Measurements from ENCODE around the gene SEMA7A.

Gene SEMA7A

DNA sequence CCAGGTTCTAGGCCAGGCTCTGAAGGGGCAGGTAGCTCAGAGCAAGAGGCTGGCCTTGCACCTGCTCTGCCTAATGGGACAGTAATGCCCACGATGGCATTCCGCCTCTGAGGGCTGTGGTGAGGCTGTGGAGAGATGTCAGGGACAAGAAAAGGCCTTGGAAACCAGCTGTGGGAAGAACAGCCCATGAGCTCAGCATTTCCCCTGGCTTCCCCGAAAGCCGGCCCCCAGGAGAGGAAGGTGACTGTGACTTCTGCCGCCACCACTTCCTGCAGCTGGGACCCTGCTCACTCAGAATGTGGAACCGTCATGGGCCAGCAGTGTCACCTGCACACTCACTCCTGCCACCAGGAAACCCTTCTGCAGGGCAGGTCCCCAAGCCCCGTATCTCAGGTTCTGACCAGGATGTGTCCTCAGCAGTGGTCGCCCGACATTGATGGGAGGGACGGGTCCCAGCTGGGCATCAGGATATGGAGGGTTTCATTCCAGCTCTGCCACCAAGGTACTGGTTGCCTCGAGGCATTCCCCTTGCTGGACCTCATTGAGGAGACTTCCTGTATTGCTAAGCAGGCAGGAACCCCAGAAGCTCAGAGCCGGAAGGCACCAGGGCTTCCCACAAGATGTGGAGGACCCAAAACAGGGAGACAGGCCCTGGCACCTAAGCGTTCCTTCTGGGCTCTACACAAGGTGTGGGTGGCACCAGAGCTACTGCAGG, 30.7 kb downstream of the SEMA7A start:
- Mint-ChIP-seq H3K9me3 (no peaks in the 10 kb centered on the region), H3K4me3 (peak overlapping the region; percentile 24 to 51), H3K27me3 (no peaks in the 10 kb centered on the region), H3K27ac (peak overlapping the region; percentile 81 to 90), H3K4me1 (peaks cover 93% of the 10 kb centered on the region)
- DNase-seq: peak; percentile 61 to 91
- ATAC-seq: peak; percentile 85

DNA sequence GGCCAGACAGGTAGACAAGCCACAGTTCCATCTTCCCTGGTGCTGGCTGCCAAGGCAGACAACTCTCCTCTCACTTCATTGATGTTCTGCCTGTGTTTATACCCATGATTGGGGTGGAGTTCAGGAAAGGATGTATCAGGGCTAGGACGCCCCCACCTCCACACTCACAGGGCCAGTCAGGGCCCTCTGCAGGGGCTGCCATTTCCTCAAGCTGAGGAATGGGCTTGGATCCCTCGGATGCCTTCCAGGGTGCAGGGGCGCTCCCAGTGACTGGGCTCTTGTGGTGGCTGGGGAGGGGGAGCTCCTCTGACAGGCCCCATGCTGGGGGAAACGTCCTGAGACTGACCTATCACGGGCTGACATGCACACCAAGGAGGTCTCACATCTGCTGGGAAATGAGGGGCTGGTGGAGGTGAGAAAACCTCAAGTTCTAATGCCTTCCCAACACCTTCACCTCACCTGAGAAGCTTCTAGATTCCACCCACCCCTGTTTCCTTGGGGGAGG, 31.4 kb downstream of the SEMA7A start:
- ATAC-seq: peak; percentile 27
- Mint-ChIP-seq H3K4me1 (peaks cover 94% of the 10 kb centered on the region), H3K4me3 (peak overlapping the region; percentile 24 to 51), H3K9me3 (no peaks in the 10 kb centered on the region), H3K27ac (peak overlapping the region; percentile 81 to 90), H3K27me3 (no peaks in the 10 kb centered on the region)
- DNase-seq: no peak

DNA sequence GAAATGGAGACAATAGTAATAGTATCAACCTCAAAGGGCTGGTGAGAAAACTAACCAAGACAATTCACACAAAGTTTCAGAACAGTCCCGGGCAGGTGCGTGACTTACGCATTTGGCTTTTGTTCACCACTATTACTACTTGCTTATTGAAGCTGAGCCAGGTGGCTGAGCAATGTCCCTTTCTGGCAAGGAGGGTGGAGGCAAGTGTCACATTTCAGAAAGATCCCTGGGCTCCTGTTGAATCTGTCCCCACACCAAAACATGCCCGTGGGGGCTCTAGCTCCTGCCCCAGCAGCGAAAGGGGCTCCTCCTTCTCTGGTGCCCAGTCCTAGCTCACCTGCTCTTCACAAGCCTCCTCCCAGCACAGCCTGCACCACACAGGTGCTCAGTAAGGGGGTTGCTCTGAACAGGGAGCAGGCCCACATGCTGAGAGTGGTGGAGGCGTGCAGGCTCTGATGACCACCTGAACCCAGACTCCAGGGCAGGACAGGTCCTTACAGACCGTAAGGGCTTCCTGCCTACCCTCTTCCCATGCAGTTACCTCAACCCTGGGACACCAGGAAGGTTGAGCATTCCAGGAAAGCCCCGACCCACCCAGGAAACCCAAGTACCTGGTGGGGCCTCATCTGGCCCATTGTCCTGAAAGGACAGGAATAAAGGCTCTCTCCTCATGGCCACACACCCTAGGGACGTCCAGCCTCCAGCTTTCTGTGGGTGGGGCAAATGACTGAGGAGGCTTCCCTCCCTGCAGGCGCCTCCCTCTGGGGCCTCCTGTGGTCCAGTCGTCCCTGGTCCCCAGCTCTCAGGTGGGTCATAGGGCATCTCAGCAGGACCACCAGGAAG, 32.6 kb downstream of the SEMA7A start:
- DNase-seq (peak; percentile 54 to 74), ATAC-seq (peak; percentile 29)
- Mint-ChIP-seq H3K9me3 (no peaks in the 10 kb centered on the region), H3K27ac (peak overlapping the region; percentile 88 to 90), H3K27me3 (no peaks in the 10 kb centered on the region), H3K4me1 (peaks cover 94% of the 10 kb centered on the region), H3K4me3 (peak overlapping the region; percentile 24 to 51)

DNA sequence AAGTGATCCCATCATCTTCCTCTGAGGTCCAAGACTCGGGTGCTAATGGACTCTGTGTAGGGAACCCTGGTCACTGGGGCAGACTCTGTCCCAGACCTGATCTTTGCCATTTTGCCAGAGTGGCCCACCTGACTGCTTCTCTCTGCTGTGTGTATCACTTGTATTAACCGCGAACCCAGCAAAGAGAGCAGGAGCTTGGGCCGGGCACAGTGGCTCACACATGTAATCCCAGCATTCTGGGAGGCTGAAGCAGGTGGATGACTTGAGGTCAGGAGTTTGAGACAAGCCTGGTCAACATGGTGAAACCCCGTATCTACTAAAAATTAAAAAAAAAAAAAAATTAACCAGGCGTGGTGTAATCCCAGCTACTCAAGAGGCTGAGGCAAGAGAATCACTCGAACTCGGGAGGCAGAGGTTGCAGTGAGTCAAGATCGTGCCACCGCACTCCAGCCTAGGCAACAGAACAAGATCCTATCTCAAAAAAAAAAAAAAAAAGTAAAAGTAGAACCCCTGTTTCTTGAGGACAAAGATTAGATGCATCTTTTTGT, 33.4 kb downstream of the SEMA7A start:
- H3K9me3 Mint-ChIP-seq: no peaks in the 10 kb centered on the region
- H3K27me3 Mint-ChIP-seq: no peaks in the 10 kb centered on the region
- DNase-seq (peak; percentile 50 to 69), ATAC-seq (peak; percentile 3)
- peaks cover 94% of the 10 kb centered on the region for H3K4me1 Mint-ChIP-seq
- peak overlapping the region; percentile 88 to 90 for H3K27ac Mint-ChIP-seq
- peak overlapping the region; percentile 24 to 51 for H3K4me3 Mint-ChIP-seq

DNA sequence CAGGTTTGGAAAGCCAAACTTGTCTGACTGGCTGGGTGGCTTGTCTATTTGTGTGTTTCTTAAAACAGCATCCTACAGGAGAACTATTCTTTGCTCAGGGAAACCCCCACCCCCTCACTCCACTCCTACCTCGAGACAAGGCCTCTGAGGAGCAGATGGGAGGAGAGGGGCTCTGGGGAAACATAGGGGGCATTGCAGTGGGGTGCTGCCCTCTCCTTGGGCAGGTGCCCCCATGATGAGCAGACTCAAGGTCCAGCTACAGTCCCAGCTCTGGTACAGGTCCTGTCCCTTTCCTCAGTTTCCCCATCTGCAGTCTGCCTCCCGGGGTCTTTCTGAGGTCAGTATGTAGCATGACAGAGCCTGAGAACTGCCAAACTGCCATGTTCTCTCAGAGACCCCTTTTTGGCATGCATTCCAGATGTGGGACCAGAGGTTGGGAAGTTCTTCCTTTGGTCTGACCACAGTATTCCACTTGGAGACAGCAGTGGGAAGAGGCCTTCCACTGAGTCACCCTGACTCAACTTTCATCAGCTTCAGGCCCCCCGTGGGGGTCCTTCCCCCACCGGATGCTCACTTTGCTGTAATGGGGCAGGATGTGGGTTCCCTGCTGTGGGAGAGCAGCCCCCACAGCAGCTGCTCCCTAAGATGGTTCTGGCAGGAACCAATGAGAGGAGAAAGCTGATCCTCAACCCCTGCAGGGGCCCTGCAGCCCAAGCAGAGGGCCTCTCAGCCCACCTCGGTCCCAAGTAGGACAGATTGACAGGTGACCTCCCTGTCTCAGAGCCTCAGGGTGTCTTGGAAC, 34.0 kb downstream of the SEMA7A start:
- ATAC-seq (peak; percentile 41), DNase-seq (peak; percentile 59 to 80)
- H3K9me3 Mint-ChIP-seq: no peaks in the 10 kb centered on the region
- peak overlapping the region; percentile 88 to 90 for H3K27ac Mint-ChIP-seq
- no peaks in the 10 kb centered on the region for H3K27me3 Mint-ChIP-seq
- H3K4me1 Mint-ChIP-seq: peaks cover 99% of the 10 kb centered on the region
- H3K4me3 Mint-ChIP-seq: peak overlapping the region; percentile 24 to 51

DNA sequence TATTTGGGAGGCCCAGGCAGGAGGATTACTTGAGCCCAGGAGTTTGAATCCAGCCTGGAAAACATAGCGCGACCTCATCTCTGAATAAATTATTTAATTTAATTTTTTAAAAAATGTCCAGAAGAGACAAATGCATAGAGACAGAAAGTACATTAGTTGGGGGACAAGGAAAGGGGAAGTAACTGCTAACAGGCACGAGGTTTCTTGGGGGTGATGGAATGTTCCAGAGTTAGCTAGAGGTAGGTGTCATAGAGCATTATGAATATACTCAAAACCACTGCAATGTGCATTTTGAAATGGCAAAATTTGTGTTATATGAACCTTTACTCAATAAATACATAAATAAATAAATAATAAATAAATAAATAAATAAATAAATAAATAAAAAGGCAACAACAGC, 34.7 kb downstream of the SEMA7A start:
- H3K9me3 Mint-ChIP-seq: no peaks in the 10 kb centered on the region
- peak overlapping the region in 1 of 2 donors; percentile 55 for H3K4me3 Mint-ChIP-seq
- ATAC-seq (no peak), DNase-seq (no peak)
- H3K4me1 Mint-ChIP-seq: peaks cover 99% of the 10 kb centered on the region
- H3K27me3 Mint-ChIP-seq: no peaks in the 10 kb centered on the region
- H3K27ac Mint-ChIP-seq: peak overlapping the region in 1 of 2 donors; percentile 95

DNA sequence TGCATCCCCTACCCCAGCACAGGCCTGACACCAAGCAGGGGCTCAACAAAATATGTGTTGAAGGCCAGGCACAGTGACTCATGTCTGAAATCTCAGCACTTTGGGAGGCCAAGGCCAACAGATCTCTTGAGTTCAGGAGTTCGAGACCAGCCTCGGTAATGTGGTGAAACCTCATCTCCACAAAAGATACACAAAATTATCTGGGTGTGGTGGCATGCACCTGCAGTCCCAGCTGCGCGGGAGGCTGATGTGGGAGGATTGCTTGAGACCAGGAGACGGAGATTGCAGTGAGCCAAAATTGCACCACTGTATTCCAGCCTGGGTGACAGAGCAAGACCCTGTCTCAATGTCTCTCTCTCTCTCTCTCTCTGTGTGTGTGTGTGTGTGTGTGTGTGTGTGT, 35.6 kb downstream of the SEMA7A start:
- peak overlapping the region; percentile 63 to 81 for H3K4me3 Mint-ChIP-seq
- no peak for ATAC-seq
- H3K27me3 Mint-ChIP-seq: no peaks in the 10 kb centered on the region
- H3K4me1 Mint-ChIP-seq: peaks cover 99% of the 10 kb centered on the region
- H3K9me3 Mint-ChIP-seq: no peaks in the 10 kb centered on the region
- peak overlapping the region; percentile 95 to 96 for H3K27ac Mint-ChIP-seq
- DNase-seq: no peak

DNA sequence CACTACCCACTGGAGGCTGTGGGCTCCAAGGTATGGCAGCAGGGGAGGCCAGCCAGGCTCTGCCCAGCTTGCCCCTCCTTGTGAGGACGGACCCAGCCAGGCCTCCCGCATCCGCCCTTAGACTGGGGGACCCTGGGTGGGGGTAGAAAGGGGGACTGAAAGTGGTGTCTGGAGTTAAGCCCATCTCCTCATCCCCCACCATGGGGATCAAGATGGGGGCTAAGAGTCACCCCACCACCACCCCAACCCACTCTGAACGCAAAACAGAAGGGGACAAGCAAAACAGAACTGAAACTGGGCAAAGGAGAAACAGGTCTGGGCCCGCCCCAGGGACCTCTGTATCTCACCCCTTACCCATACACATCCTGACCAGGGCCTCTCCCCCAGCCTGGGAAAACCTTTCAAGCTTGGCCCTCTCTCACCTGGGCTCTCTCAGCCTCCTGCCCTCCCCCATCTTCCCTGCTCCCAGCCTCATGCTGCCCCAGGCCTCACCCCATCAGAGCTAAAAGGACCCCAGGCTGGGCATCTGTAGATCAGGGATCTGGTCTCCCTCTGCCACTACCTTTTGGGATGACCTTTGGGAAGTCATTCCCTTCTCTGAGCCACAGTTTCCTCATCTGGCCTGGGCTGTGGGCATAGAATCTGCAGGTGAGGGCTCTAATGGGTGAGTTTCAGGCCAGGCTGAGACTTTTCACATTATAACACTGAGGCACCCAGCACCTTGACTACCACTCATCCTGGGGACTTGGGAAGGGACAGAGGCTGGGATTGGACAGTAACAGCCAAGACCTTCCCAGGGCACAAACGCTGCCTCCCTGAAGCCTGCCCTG, 36.3 kb downstream of the SEMA7A start:
- ATAC-seq: no peak
- Mint-ChIP-seq H3K9me3 (no peaks in the 10 kb centered on the region), H3K27me3 (no peaks in the 10 kb centered on the region), H3K4me1 (peaks cover 99% of the 10 kb centered on the region), H3K4me3 (peak overlapping the region; percentile 63 to 81), H3K27ac (peak overlapping the region; percentile 95 to 96)
- DNase-seq: no peak

DNA sequence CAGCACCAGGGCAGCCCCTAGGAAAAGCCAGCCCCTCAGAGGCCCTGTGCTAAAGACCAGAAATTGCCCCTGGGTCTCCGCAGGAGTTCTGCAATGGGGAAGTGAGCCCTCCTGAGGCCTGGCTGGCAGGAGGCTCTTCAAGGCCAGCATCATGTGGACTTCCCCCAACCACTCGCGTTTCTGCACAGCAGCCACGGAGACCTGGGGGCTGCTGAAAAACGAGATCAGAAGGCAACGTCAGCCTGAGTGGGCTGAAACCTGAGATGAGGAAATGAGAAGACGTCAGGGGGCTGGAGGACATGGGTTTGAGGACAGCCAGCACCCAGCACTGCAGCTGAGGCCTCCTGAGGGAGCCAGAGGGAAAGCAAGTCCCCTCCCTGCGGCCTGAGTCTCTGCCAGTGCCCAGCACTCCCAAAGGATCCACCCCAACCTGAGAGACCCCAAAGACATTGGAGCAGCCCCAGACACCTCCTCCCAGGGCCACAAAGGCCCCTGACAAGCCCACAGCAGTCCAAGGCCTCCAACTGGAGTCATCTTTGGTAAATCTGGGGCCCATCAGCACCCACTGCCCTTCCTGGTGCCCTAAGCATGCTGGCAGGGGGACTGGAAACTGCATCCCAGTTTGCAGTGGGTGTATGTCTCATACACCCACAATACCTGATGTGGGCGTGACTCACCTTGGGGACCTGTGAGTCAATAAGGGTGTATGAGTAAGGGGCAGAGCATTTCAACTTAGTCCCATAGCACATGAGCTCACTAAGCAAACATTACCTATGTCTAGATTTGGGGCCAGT, 37.1 kb downstream of the SEMA7A start:
- peaks cover 99% of the 10 kb centered on the region for H3K4me1 Mint-ChIP-seq

DNA sequence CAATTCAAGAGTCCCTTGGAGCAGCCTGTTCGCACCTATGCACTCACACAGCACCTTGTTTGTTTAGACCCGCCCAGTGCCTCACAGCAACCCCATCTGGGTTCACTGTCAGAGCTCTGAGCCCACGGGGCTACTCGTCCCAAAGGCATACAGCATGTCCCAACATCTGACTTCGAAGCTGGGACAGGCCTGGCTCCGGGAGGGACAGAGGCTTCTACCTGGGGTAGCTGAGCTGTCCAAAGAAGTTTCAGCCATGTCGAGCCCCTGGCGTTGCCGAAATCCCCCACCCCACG, 37.7 kb downstream of the SEMA7A start:
- DNase-seq (no peak), ATAC-seq (no peak)
- Mint-ChIP-seq H3K4me3 (peak overlapping the region; percentile 2 to 63), H3K27ac (peak overlapping the region; percentile 52 to 96), H3K9me3 (no peaks in the 10 kb centered on the region), H3K4me1 (peaks cover 99% of the 10 kb centered on the region), H3K27me3 (no peaks in the 10 kb centered on the region)

More for the DNA sequence above, 37.1 kb downstream of the SEMA7A start:
- peak; percentile 69 for ATAC-seq
- DNase-seq: peak; percentile 41 to 77
- peak overlapping the region; percentile 63 to 81 for H3K4me3 Mint-ChIP-seq
- H3K9me3 Mint-ChIP-seq: no peaks in the 10 kb centered on the region
- peak overlapping the region; percentile 95 to 96 for H3K27ac Mint-ChIP-seq
- no peaks in the 10 kb centered on the region for H3K27me3 Mint-ChIP-seq

DNA sequence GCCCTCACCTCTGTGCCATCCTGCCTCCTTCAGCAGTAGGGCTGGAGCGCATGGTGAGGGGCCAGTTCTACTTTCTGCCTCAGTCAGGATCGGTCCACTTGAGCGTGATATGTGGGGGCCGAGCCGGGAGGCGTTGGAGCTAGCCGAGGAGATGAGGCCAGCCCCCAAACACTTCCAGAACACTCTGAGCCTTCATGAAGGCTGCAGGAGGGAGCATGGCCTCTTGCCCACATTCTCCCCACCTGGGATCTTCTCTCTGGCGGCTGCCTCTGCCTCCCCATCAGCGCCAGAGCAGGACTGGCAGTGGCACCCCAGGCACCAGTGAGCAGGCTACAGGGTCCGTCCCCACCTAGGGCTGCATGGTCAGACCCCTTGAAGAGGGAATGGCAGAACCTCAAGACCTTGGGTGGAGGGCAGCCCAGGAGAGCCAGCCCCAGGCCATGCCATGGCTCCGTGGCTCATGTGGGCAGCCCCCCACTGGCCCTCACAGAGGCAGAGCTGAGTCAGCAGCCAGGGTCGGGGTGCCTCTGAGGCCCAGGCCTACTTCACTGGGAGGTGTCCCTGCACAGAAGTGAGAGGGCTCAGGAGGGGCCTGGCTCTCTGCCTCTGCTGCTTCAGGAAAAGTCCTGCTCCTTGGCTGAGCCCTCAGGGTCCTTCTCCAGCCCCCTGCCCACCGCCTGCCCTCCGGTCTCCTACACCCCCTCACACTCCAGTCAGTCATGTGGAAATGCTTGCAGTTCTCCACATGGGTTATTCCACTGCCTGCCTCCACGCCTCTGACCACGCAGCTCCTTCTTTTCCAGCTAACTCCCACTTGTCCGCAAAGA, 38.2 kb downstream of the SEMA7A start:
- Mint-ChIP-seq H3K4me1 (peaks cover 99% of the 10 kb centered on the region), H3K27ac (peak overlapping the region in 1 of 2 donors; percentile 52), H3K4me3 (peak overlapping the region; percentile 2 to 14), H3K9me3 (no peaks in the 10 kb centered on the region), H3K27me3 (no peaks in the 10 kb centered on the region)
- ATAC-seq (no peak), DNase-seq (no peak)

DNA sequence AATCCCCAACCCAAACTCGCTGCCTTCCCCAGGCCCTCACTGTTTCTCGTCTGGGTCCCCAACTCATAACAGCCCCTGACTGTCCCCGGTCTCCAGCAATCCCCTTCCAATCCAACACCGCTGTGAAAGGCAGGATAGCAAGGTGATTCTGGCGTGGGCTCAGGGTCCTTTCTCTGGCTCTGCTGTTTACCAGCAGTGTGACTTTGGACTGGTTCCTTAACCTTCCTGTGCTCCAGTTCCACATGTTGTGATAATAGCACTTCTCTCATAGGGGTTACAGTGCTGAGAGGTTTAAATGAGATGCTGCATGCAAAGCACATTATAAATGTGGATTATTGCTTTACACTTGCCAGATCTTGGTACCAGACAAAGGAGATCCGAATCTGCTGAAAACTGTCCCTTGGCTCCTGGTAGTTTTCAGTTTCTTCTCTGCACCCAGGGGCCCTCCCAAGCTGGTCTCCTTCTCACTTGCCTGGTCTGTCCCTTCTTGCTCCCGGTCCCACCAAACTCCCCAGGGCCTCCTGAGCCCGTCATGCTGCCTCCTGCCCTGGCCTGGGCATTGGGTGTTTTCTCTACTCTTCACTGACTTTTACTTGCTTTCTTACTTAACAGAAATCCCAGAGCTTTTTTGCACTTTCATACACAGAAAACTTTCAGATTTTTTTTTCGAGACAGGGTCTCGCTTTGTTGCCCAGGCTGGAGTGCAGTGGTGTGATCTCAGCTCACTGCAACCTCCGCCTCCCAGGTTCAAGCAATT, 39.5 kb downstream of the SEMA7A start:
- no peak for ATAC-seq
- H3K4me1 Mint-ChIP-seq: peaks cover 99% of the 10 kb centered on the region
- no peak overlapping the region for H3K4me3 Mint-ChIP-seq
- H3K27ac Mint-ChIP-seq: peak overlapping the region in 1 of 2 donors; percentile 34
- no peaks in the 10 kb centered on the region for H3K9me3 Mint-ChIP-seq
- H3K27me3 Mint-ChIP-seq: no peaks in the 10 kb centered on the region
- DNase-seq: no peak
